Upper lobe of left lung (tissue), 4 donors: ENCODE measurements around the gene EPHA4.

Source experiments
- POLR2A ChIP-seq, 4 donors: fragments of 450-650 bp; IDR thresholded peaks; one replicate each; pipeline ENCODE4 v1.5.1; 2016 to 2017; ENCODE audit warnings: antibody characterized with exemption in 4 of 4, mild to moderate bottlenecking in 2 of 4
- POLR2AphosphoS5 ChIP-seq, 2 donors: sonication (generic); formaldehyde crosslinking; IDR thresholded peaks; one replicate each; pipeline ENCODE4 v1.5.1; 2017; ENCODE audit warnings: antibody characterized with exemption in 2 of 2
- TF ChIP-seq, protein P1 (sequence below), 6 experiments: fragments of 450-650 bp in 4 of 6; fragments of 200-600 bp in 2 of 6; sonication (generic) in 2 of 6; IDR thresholded peaks; one replicate each; pipeline ENCODE4 v1.5.1; 2016 to 2019; ENCODE audit warnings: antibody characterized with exemption in 6 of 6

GRCh38 chr2:221371347-221371746, 200.8 kb downstream of the EPHA4 start:
- TF ChIP-seq, protein P1, sequence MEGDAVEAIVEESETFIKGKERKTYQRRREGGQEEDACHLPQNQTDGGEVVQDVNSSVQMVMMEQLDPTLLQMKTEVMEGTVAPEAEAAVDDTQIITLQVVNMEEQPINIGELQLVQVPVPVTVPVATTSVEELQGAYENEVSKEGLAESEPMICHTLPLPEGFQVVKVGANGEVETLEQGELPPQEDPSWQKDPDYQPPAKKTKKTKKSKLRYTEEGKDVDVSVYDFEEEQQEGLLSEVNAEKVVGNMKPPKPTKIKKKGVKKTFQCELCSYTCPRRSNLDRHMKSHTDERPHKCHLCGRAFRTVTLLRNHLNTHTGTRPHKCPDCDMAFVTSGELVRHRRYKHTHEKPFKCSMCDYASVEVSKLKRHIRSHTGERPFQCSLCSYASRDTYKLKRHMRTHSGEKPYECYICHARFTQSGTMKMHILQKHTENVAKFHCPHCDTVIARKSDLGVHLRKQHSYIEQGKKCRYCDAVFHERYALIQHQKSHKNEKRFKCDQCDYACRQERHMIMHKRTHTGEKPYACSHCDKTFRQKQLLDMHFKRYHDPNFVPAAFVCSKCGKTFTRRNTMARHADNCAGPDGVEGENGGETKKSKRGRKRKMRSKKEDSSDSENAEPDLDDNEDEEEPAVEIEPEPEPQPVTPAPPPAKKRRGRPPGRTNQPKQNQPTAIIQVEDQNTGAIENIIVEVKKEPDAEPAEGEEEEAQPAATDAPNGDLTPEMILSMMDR (IDR thresholded peaks at IDR 0.05), result no peak
- TF ChIP-seq POLR2A (IDR thresholded peaks at IDR 0.05), result no peak
- no peak for TF ChIP-seq POLR2AphosphoS5 (IDR thresholded peaks at IDR 0.05)
